ENCODE data around the gene MAEA.
A peak's percentile ranks its signal among the peaks of the same experiment; 100 is the strongest.

GRCh38 chr4:1294891-1295290 lies 5.2 kb downstream of the MAEA start:
- TF ChIP-seq TARDBP (IDR thresholded peaks at IDR 0.05; ENCODE audit: borderline replicate concordance): no peak
- peak; percentile 36 for TF ChIP-seq POLR2A (IDR thresholded peaks at IDR 0.05; ENCODE audit: low read depth, low read length)
- TF ChIP-seq MAX (IDR thresholded peaks at IDR 0.05; ENCODE audit: low read depth, low read length): no peak
- no peak for TF ChIP-seq CTCF (IDR thresholded peaks at IDR 0.05 in 2 of 3, conservative IDR thresholded peaks at IDR 0.05 in 1 of 3; ENCODE audit: control insufficient read depth in 2 of 3, extremely low read depth in 1 of 3, insufficient read depth in 1 of 3, low read depth in 3 of 3, low read length in 3 of 3)
- no peak for TF ChIP-seq FOS (IDR thresholded peaks at IDR 0.05; ENCODE audit: borderline replicate concordance, extremely low read depth, insufficient read length)
- TF ChIP-seq RAD21 (IDR thresholded peaks at IDR 0.05; ENCODE audit: insufficient read depth, low read depth, low read length): no peak
- TF ChIP-seq NBN (IDR thresholded peaks at IDR 0.05): no peak
- TF ChIP-seq JUND (IDR thresholded peaks at IDR 0.05; ENCODE audit: low read depth, low read length): no peak
- TF ChIP-seq DPF2 (IDR thresholded peaks at IDR 0.05): no peak
- no peak for TF ChIP-seq SKIL (IDR thresholded peaks at IDR 0.05; ENCODE audit: low read depth, poor library complexity, severe bottlenecking)
- TF ChIP-seq CREM (IDR thresholded peaks at IDR 0.05; ENCODE audit: low read depth): no peak
- TF ChIP-seq BRCA1 (IDR thresholded peaks at IDR 0.05; ENCODE audit: low read depth, low read length): no peak
- TF ChIP-seq EZH2 (IDR thresholded peaks at IDR 0.05; ENCODE audit: borderline replicate concordance, control insufficient read depth, low read depth, low read length): no peak

Measured in GM12878 (cell line).